ENCODE results near the gene PRR36.
"Not testable (repeated sequence)": the region's sequence is repeated elsewhere in the genome, so short reads cannot be mapped to it uniquely, and the experiment has no call there.

Gene PRR36

DNA sequence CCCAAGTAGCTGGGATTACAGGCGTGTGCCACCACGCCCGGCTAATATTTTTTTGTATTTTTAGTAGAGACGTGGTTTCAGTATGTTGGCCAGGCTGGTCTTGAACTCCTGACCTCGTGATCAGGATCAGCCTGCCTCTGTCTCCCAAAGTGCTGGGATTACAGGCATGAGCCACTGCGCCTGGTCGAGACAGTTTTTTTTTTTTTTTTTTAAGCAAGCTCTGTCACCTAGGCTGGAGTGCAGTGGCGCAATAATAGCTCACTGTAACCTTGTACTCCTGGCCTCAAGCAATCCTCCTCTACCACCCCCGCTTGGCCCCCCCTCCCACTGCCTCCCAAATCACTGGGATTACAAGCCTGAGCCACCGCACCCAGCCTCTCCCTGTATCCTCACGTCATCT lies 23.1 kb upstream of the PRR36 start:
- DNase-seq, result no peak

GRCh38 chr19:7895565-7895964 lies 21.4 kb upstream of the PRR36 start:
- DNase-seq, result no peak

- no peak for DNase-seq
These were observed 20.6 kb upstream of the PRR36 start for GRCh38 chr19:7894612-7895309.

DNA sequence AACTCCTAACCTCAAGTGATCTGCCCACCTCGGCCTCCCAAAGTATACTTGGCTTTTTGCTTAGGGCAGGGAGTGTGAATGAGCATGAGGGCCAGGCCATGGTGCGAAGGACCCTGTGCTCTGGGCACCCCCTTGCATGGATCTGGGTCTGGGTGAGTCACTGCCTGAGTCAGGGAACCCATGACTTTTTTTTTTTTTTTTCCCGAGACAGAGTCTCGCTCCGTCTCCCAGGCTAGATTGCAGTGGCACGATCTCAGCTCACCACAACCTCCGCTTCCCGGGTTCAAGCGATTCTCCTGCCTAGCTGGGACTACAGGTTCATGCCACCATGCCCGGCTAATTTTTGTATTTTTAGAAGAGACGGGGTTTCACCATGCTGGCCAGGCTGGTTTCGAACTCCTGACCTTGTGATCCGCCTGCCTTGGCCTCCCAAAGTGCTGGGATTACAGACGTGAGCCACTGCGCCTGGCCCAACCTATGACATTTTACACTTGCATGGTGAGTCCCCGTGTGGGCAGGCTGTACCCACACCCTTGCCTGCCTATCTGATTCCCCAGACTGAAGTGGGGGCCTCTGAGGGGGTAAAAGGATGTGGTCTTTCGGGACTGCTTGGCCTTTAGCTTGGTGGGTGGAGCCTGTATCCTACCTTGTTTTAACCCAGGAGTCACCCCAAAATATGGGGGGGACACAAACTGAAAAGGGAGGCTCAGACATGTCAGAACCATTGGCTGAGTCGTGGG lies 19.3 kb upstream of the PRR36 start:
- not testable (repeated sequence) for DNase-seq

DNA sequence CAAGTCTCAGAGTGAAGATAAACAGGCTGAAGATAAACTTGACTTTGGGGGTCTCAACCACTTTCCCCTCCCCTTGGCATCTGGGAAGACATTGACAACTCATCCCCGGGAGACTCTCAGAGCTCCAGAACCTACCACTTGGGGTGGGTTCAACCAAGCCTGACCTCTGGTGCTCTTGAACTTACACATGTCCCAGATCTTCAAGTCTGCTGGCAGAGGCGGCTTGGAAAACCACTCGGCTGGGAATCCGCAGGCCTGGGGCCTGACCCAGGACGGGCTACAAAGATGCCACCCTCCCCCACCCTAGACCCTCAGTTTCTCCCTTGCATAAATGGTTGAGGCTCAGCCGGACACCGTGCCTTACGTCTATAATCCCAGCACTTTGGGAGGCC lies 14.6 kb upstream of the PRR36 start:
- DNase-seq, result no peak

GRCh38 chr19:7888145-7888825 lies 14.1 kb upstream of the PRR36 start, which contains the start of gene LRRC8E:
Gene LRRC8E (plus strand): TSS chr19:7888510. CDS start chr19:7895604, 7,094 bp downstream.
- DNase-seq, result no peak

- DNase-seq, result no peak
These were observed 13.4 kb upstream of the PRR36 start for GRCh38 chr19:7887408-7888144.

- DNase-seq, result no peak
These were observed 11.6 kb upstream of the PRR36 start for GRCh38 chr19:7885818-7886217.

DNA sequence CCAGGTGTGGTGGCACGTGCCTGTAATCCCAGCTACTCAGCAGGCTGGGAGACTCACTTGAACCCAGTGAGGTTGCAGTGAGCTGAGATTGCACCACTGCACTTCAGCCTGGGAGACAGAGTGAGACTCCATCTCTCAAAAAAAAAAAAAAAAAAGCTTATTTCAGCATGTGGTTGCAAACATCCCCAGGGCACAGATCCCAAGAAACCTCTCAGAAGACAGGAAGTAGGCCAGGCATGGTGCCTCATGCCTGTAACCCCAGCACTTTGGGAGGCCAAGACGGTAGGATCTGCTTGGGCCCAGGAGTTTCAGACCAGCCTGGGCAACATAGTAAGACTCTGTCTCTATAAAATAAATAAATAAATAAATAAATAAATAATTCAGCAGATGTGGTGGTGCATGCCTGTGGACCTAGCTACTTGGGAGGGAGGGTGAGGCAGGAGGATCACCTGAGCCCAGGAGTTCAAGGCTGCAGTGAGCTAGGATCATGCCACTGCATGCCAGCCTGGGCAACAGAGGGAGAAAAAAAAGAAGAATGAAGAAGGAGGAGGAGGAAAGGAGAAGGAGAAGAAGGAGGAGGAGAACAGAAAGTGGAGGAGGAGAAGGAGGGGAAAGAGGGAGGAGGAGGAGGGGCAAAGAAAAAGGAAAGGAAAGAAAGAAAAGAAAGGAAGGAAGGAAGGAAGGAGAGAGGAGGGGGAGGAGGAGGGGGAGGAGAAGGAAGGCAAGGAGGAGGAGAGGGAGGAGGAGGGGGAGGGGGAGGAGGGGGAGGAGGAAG lies 9.8 kb upstream of the PRR36 start:
- no peak for DNase-seq

DNA sequence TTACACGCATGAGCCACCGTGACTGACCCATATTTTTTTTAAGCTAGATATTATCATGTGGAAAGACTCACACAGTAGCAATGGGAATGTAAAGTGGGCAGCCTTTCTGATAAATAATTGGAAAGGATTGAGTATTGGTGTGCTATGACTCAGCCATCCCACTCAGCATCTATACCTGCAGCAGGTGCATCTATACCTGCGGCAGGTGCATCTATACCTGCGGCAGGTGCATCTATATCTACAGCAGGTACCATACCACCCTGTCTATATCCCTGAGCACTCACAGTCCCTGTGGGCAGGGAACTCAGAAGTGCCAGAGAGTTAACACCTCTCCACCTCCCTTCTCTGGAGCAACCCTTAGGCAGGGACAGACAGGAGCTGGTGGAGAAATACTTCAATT lies 8.9 kb upstream of the PRR36 start:
- no peak for DNase-seq

DNA sequence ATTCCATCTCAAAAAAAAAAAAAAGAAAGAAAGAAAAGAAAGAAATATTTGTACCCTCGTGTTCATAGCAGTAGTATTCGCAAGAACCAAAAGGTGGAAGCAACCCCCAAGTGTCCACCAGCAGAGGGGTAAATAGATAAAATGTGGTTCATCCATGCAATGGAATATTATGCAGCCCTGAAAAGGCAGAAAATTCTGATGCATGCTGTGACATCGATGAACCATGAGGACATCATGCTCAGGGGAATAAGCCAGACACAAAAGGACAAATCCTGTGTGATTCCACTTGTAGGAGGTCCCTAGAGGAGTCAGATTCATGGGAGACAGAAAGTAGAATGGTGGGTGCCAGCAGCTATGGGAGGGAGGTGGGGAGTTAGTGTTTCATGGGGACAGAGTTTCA lies 7.7 kb upstream of the PRR36 start:
- no peak for DNase-seq

DNA sequence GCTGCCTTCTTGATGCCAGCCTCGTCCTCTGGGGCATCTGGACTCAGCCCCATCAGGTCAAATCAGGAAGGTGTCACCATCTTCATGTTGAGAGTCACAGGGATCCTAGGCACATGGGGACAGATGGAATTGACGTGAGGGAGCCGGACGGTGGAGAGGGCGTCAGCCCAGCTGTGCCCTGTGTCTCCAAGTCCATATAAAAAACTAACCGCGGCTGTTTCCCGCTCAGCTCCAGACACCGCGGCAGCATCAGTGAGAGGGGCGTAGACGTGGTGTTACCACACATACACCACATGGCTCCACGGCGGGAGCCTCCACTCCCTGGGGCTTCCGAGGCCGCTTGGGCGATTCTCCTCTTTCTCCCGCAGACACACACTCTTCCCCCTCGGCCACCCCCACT lies 5.6 kb upstream of the PRR36 start:
- no peak for DNase-seq

DNA sequence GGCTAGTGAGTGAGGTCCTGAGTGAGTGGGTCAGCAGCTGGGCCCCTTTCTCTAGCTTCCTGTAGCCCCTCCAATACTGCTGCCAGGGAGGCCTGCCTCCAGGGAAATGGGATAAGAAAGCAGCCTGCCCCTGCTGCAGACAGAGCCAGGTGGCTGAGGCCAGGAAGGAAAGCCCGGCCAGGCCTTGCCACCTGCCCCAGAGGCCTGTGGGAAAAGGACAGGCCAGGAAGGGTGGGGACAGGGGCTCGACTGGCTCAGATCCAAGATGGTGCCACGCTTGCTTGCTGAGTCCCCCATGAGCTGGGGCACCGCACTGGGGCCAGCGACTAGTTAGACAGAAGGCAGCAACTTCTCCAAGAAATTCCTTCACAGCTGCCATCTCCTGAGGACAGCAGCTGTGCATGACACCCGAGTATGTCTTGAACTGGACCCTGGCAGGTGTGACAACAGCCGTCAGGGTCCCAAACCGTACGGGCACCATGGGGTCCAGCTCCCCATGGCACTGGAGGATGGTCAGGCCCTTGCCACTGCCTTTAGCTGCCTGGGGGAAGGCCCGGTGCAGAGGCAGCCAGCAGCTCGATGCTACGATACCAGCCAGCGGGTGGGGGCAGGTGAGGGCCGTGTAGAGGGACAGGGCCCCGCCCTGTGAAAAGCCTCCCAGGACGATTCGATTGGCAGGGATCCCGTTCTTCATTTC lies 5.1 kb upstream of the PRR36 start:
- no peak for DNase-seq

- DNase-seq, result no peak
These were observed 3.2 kb upstream of the PRR36 start for GRCh38 chr19:7877249-7877836.

GRCh38 chr19:7874897-7875273 lies 695 bp upstream of the PRR36 start:
- DNase-seq, result no peak

GRCh38 chr19:7873304-7874075 lies 700 bp downstream of the PRR36 start:
- DNase-seq, result no peak

GRCh38 chr19:7872306-7873204 lies 1.6 kb downstream of the PRR36 start:
- no peak for DNase-seq

GRCh38 chr19:7871437-7872305 lies 2.5 kb downstream of the PRR36 start:
- peak; percentile 80 for DNase-seq

Data from NCI-H526 treated with DMSO at 0.1 percent for 48 hours (cell line).